Pancreas (tissue), 10 donors: ENCODE results near the gene PPT2. TPM values are rescaled to one million over a fixed set of nuclear protein-coding genes. Genes with fewer than 3 reads are reported as not detected.
"Not testable (repeated sequence)": the region's sequence is repeated elsewhere in the genome, so short reads cannot be mapped to it uniquely, and the experiment has no call there.

Experiments
- ATAC-seq, 4 donors: fragments of 200-7000 bp; cut with Tn5 transposase; one replicate each; pipeline versions ENCODE4 v1.8.0 to v1.9.1; 2020; ENCODE audit warnings: mild to moderate bottlenecking in 4 of 4, moderate library complexity in 4 of 4
- DNase-seq, 6 donors: peaks; one replicate each; pipeline ENCODE4 v3.0.0-alpha.2; 2020
- FAIRE-seq: peaks from 2 replicates; lab custom pipeline; 2012; peaks lifted over from hg19 to GRCh38; lab: Jason Lieb, UNC
- H3K27ac ChIP-seq, 4 donors: fragments of 200-600 bp; sonication (generic); 1 replicate in 3 of 4; 2 replicates in 1 of 4; pipeline versions ENCODE4 v1.5.0 to v1.8.0; 2020
- H3K27me3 ChIP-seq, 4 donors: fragments of 200-600 bp; one replicate each; pipeline ENCODE4 v1.8.0; 2021
- H3K36me3 ChIP-seq, 3 donors: fragments of 200-600 bp; sonication (generic) in 1 of 3; one replicate each; pipeline versions ENCODE4 v1.5.0 to v1.8.0; 2020 to 2021
- H3K4me1 ChIP-seq, 3 donors: fragments of 200-600 bp; one replicate each; pipeline ENCODE4 v1.8.0; 2021
- H3K4me3 ChIP-seq, 4 donors: fragments of 200-600 bp; sonication (generic) in 2 of 4; one replicate each; pipeline versions ENCODE4 v1.5.0 to v1.8.0; 2020 to 2021
- H3K9me3 ChIP-seq, 4 donors: fragments of 200-600 bp; one replicate each; pipeline ENCODE4 v1.8.0; 2021
- CTCF ChIP-seq, 4 donors: fragments of 200-600 bp; sonication (generic) in 3 of 4; IDR thresholded peaks; one replicate each; pipeline versions ENCODE4 v1.5.0 to v1.8.0; 2021; ENCODE audit warnings: antibody characterized with exemption in 4 of 4
- WGBS, 2 donors: extraction: QIAGEN DNeasy Blood & Tissue Kit; methylation state at CpG; one replicate each; pipeline ENCODE4 v1.1.7; 2013; 5-methylcytosine and 5-hydroxymethylcytosine counted together
- intact Hi-C, 3 donors: fragments of 100-400 bp; cut with DNase I; formaldehyde crosslinking; loops; one replicate each; pipeline versions ENCODE4 v1.11.1 to v1.14.2; 2022
- polyA plus RNA-seq, 2 donors: library from polyadenylated mRNA; stranded (reverse); fragments of 200-250 nt; gene quantifications; one replicate each; pipeline ENCODE4 v1.2.3, GENCODE V29; 2013
- total RNA-seq, 6 donors: library from RNA; stranded (reverse); fragmentation: NEBNext Ultra II Directional in 4 of 6; extraction: Animal tissue kit (Norgen Biotek cat#: 25700) in 4 of 6; gene quantifications; one replicate each; pipeline versions ENCODE4 v1.2.1 to v1.2.4, GENCODE V29; 2021 to 2023
- donor health status: healthy with polysubstance abuse.
- donor health status: DM: no; HTN: no; CAD: no; lungs with moderate emphysema.
- donor health status: DM: no; HTN: no; CAD: no.
- donor health status: control.
- donor health status: control.
- donor health status: Bipolar disorder and iron deficiency.
- donor health status: DM: yes; HTN: yes; CAD: no.
- donor health status: DM: no; HTN: no; CAD: no.
- donor health status: DM: no; HTN: no; CAD: no.
- donor health status: DM: yes; HTN: yes; CAD: no.

Gene PPT2
- total and polyA plus RNA-seq, 8 donors, result 5.6 to 13.9 (median 8.4) TPM

GRCh38 chr6:32187009-32187709, 33.2 kb downstream of the PPT2 start:
- Histone ChIP-seq H3K27me3 (no peaks in the 10 kb centered on the region), H3K4me3 (no peak overlapping the region), H3K27ac (no peak overlapping the region), H3K9me3 (no peaks in the 10 kb centered on the region), H3K36me3 (no peaks in the 10 kb centered on the region), H3K4me1 (peaks cover 0 to 6% (median 3%) of the 10 kb centered on the region in 3 donors)
- ATAC-seq (no peak), DNase-seq (no peak), FAIRE-seq (no peak)
- WGBS, 2 donors, result 77 to 78% methylated on average over 12 of the region's 12 CpGs
- TF ChIP-seq CTCF (IDR thresholded peaks at IDR 0.05), result no peak
- intact Hi-C loops, result no loop called here

- ATAC-seq, DNase-seq, intact Hi-C loops, H3K9me3 ChIP-seq, H3K4me1 ChIP-seq, FAIRE-seq, H3K27ac ChIP-seq, H3K27me3 ChIP-seq, H3K36me3 ChIP-seq, H3K4me3 ChIP-seq: not testable (repeated sequence)
- 83% methylated on average over 17 to 18 of the region's 18 CpGs for WGBS, 2 donors
Measured at GRCh38 chr6:32187725-32188380, 33.9 kb downstream of the PPT2 start.

- no peaks in the 10 kb centered on the region for H3K27me3 ChIP-seq
- no peaks in the 10 kb centered on the region for H3K36me3 ChIP-seq
- peak overlapping the region in 3 of 4 donors; percentile 42 to 71 (median 56) for H3K4me3 ChIP-seq
- DNase-seq, result no peak
- H3K9me3 ChIP-seq, result no peaks in the 10 kb centered on the region
- TF ChIP-seq CTCF (IDR thresholded peaks at IDR 0.05), result no peak
- WGBS, 2 donors, result 37 to 48% methylated on average over 10 to 12 of the region's 13 CpGs
- no peak for ATAC-seq
- peaks cover 0 to 6% (median 3%) of the 10 kb centered on the region in 3 donors for H3K4me1 ChIP-seq
- FAIRE-seq, result no peak
- peak overlapping the region; percentile 13 to 92 (median 73) for H3K27ac ChIP-seq
- intact Hi-C loops, result no loop called here
Measured at GRCh38 chr6:32188381-32189068, 34.6 kb downstream of the PPT2 start.

- H3K27me3 ChIP-seq, result no peaks in the 10 kb centered on the region
- H3K27ac ChIP-seq, result peak overlapping the region; percentile 70 to 92 (median 73)
- intact Hi-C loops, result no loop called here
- DNase-seq, result no peak
- ATAC-seq, result peak in 3 of 4 donors; percentile 0 to 2 (median 1)
- no peaks in the 10 kb centered on the region for H3K36me3 ChIP-seq
- peak overlapping the region; percentile 42 to 71 (median 52) for H3K4me3 ChIP-seq
- TF ChIP-seq CTCF (IDR thresholded peaks at IDR 0.05), result no peak
- 4 to 6% methylated on average over 7 to 10 of the region's 10 CpGs for WGBS, 2 donors
- H3K4me1 ChIP-seq, result peaks cover 0 to 6% (median 3%) of the 10 kb centered on the region in 3 donors
- FAIRE-seq, result no peak
- H3K9me3 ChIP-seq, result no peaks in the 10 kb centered on the region
Measured at GRCh38 chr6:32189069-32189741, 35.3 kb downstream of the PPT2 start.

- 1 to 26% methylated on average over 11 to 23 of the region's 23 CpGs for WGBS, 2 donors
- intact Hi-C loops, result no loop called here
- TF ChIP-seq CTCF (IDR thresholded peaks at IDR 0.05), result no peak
- DNase-seq, result peak in 1 of 6 donors; percentile 43
- peak overlapping the region; percentile 70 to 92 (median 73) for H3K27ac ChIP-seq
- FAIRE-seq, result no peak
- no peaks in the 10 kb centered on the region for H3K27me3 ChIP-seq
- peaks cover 0 to 6% (median 6%) of the 10 kb centered on the region in 3 donors for H3K4me1 ChIP-seq
- H3K9me3 ChIP-seq, result no peaks in the 10 kb centered on the region
- ATAC-seq, result peak; percentile 1 to 11 (median 8)
- H3K4me3 ChIP-seq, result peak overlapping the region; percentile 42 to 71 (median 52)
- H3K36me3 ChIP-seq, result no peaks in the 10 kb centered on the region
Measured at GRCh38 chr6:32189742-32190053, 35.8 kb downstream of the PPT2 start.
